Measurements from ENCODE around the gene HNF1A. TPM values are rescaled to one million over a fixed set of nuclear protein-coding genes. Genes with fewer than 3 reads are reported as not detected.

The HNF1A gene
- total and polyA plus RNA-seq, 2 of the 4 experiments (the other 2 are of a cell fraction): under 0.01 TPM; not detected in 1

DNA sequence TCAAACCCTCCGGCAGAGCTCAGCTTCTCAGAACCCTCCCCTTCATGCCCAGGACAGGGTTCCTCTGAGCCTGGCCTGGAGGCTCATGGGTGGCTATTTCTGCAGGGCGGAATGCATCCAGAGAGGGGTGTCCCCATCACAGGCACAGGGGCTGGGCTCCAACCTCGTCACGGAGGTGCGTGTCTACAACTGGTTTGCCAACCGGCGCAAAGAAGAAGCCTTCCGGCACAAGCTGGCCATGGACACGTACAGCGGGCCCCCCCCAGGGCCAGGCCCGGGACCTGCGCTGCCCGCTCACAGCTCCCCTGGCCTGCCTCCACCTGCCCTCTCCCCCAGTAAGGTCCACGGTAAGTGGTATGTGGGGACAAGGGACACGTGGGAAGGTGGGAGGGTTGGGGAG, 15.7 kb downstream of the HNF1A start:
- Histone ChIP-seq H2AFZ (replicated peaks; ENCODE audit: low read length, poor library complexity) (no peak overlapping the region), H2BK20ac (ENCODE audit: low read depth, low read length) (no peak overlapping the region), H2AK5ac (ENCODE audit: low read depth, low read length) (no peak overlapping the region), H3K23ac (ENCODE audit: low read depth, low read length) (no peak overlapping the region), H2BK120ac (ENCODE audit: low read depth, low read length) (no peak overlapping the region), H3K4me3 (ENCODE audit: insufficient read depth, low read depth, low read length) (no peak overlapping the region), H3K9me1 (ENCODE audit: insufficient read depth, low read length) (no peaks in the 10 kb centered on the region), H3K56ac (ENCODE audit: extremely low read depth, insufficient read depth, low read length) (no peak overlapping the region), H3K14ac (replicated peaks; ENCODE audit: low read depth, low read length) (no peak overlapping the region), H3K9ac (ENCODE audit: low read depth, low read length) (no peak overlapping the region), H3K36me3 (ENCODE audit: control insufficient read depth, insufficient read depth, low read length) (no peaks in the 10 kb centered on the region), H3K79me1 (ENCODE audit: low read depth in 1 of 2, low read length in 2 of 2) (no peaks in the 10 kb centered on the region), H3K27me3 (ENCODE audit: control insufficient read depth, insufficient read depth, low read length) (peaks cover 11% of the 10 kb centered on the region; the same call in 1 of the 2 replicates), H3K18ac (ENCODE audit: low read depth, low read length) (no peak overlapping the region), H4K8ac (ENCODE audit: low read depth in 2 of 2, low read length in 2 of 2) (no peak overlapping the region), H4K20me1 (ENCODE audit: insufficient read depth, low read length) (no peaks in the 10 kb centered on the region), H2BK5ac (ENCODE audit: low read depth, low read length, poor library complexity, severe bottlenecking) (no peak overlapping the region), H3K4me2 (ENCODE audit: low read depth, low read length) (no peak overlapping the region), H3K4me1 (ENCODE audit: control insufficient read depth, insufficient read depth, low read length) (0 out of 2 replicates have a peak, but pooled peaks cover 2% of the 10 kb centered on the region), H2AK9ac (replicated peaks; ENCODE audit: low read depth, low read length, poor library complexity) (peak overlapping the region; percentile 28), H4K91ac (ENCODE audit: insufficient read depth, low read depth, low read length) (no peak overlapping the region), H4K5ac (ENCODE audit: low read depth, low read length) (no peak overlapping the region), H3K27ac (ENCODE audit: insufficient read depth, low read length) (no peak overlapping the region), H3K9me3 (ENCODE audit: control insufficient read depth, insufficient read depth, low read length) (no peaks in the 10 kb centered on the region; the same call in 1 of the 2 replicates), H3K4ac (ENCODE audit: low read depth, low read length) (no peak overlapping the region), H2BK15ac (ENCODE audit: low read depth, low read length) (no peak overlapping the region)
- intact Hi-C loops (cut with micrococcal nuclease) (no loop called here), in situ Hi-C loops (cut with MboI; ENCODE audit: low sequenced_read_pairs) (no loop called here), dilution Hi-C loops (cut with HindIII; ENCODE audit: low sequenced_read_pairs, unreplicated experiment) (no loop called here)
- 60% methylated on average over 1 of the region's 15 CpGs; no CpG with 5 or more reads in 1 of the 2 experiments for WGBS, 2 experiments (ENCODE audit: extremely low coverage in 2 of 2, insufficient read length in 1 of 2)
- ChIA-PET CTCF (no interaction called here), POLR2A (ENCODE audit: unreplicated experiment) (no interaction called here)
- ATAC-seq (ENCODE audit: low read depth) (no peak), DNase-seq (no peak)
- BruUV-seq (replicated peaks): no TSS peak
- no peak for TF ChIP-seq MAFK (IDR thresholded peaks at IDR 0.05; ENCODE audit: low read depth, low read length)

Data from IMR-90 (cell line).